ENCODE results near the gene DENND2A.
"Not testable (repeated sequence)": the region's sequence is repeated elsewhere in the genome, so short reads cannot be mapped to it uniquely, and the experiment has no call there.

The DENND2A gene

GRCh38 chr7:140542228-140542603 lies 98.4 kb downstream of the DENND2A start:
- peak; percentile 74 for DNase-seq

GRCh38 chr7:140541513-140542227 lies 98.9 kb downstream of the DENND2A start:
- peak; percentile 75 for DNase-seq

- no peak for DNase-seq
Measured at GRCh38 chr7:140541176-140541512, 99.5 kb downstream of the DENND2A start.

GRCh38 chr7:140540136-140540777 lies 100.4 kb downstream of the DENND2A start:
- DNase-seq = no peak

GRCh38 chr7:140539461-140539860 lies 101.2 kb downstream of the DENND2A start:
- no peak for DNase-seq

GRCh38 chr7:140537750-140538482 lies 102.7 kb downstream of the DENND2A start:
- no peak for DNase-seq

- peak; percentile 49 for DNase-seq
Measured at GRCh38 chr7:140534743-140535142, 105.9 kb downstream of the DENND2A start.

- DNase-seq = no peak
Measured at GRCh38 chr7:140533394-140533872, 107.2 kb downstream of the DENND2A start.

- DNase-seq = not testable (repeated sequence)
Measured at GRCh38 chr7:140529428-140529827, 111.2 kb downstream of the DENND2A start.

- DNase-seq = no peak
Measured at GRCh38 chr7:140526787-140527664, 113.6 kb downstream of the DENND2A start.

GRCh38 chr7:140526214-140526613 lies 114.4 kb downstream of the DENND2A start:
- DNase-seq = no peak

GRCh38 chr7:140525743-140526142 lies 114.9 kb downstream of the DENND2A start:
- DNase-seq = no peak

- no peak for DNase-seq
Measured at GRCh38 chr7:140521421-140521820, 119.2 kb downstream of the DENND2A start.

- no peak for DNase-seq
Measured at GRCh38 chr7:140519007-140519399, 121.6 kb downstream of the DENND2A start.

- no peak for DNase-seq
Measured at GRCh38 chr7:140518370-140519006, 122.1 kb downstream of the DENND2A start.

GRCh38 chr7:140517546-140518369 lies 122.9 kb downstream of the DENND2A start:
- DNase-seq = peak; percentile 93

- peak; percentile 56 for DNase-seq
Measured at GRCh38 chr7:140512317-140513000, 128.2 kb downstream of the DENND2A start.

- DNase-seq = no peak
Measured at GRCh38 chr7:140509789-140510188, 130.8 kb downstream of the DENND2A start.

- DNase-seq = not testable (repeated sequence)
Measured at GRCh38 chr7:140507556-140507955, 133.1 kb downstream of the DENND2A start.

- peak; percentile 53 for DNase-seq
Measured at GRCh38 chr7:140506788-140507464, 133.7 kb downstream of the DENND2A start.
